Stimulated activated naive CD8-positive, alpha-beta T cell treated with anti-CD3 and anti-CD28 coated beads, Interleukin-15, amount 100 ng/mL, for 72 hours (primary cell): Measurements from ENCODE around the gene RAI14.
"Not testable (repeated sequence)": the region's sequence is repeated elsewhere in the genome, so short reads cannot be mapped to it uniquely, and the experiment has no call there.

ENCODE experiments used
- ATAC-seq: fragments of 150-1000 bp; cut with Tn5 transposase; 2 replicates; pipeline ENCODE4 v1.10.0; 2021; ENCODE audit warnings: mild to moderate bottlenecking, moderate library complexity
- DNase-seq, 2 donors: peaks; one replicate each; pipeline ENCODE4 v3.0.0; 2021 to 2022
- H3K27ac Mint-ChIP-seq, 2 donors: one replicate each; pipeline ENCODE4 v1.8.0; 2022; ENCODE audit warnings: mild to moderate bottlenecking in 2 of 2, mixed read lengths in 2 of 2, moderate library complexity in 2 of 2
- H3K27me3 Mint-ChIP-seq: one replicate; pipeline ENCODE4 v1.8.0; 2022; ENCODE audit warnings: mixed read lengths
- H3K4me1 Mint-ChIP-seq: one replicate; pipeline ENCODE4 v1.8.0; 2022; ENCODE audit warnings: mild to moderate bottlenecking, mixed read lengths
- H3K4me3 Mint-ChIP-seq, 2 donors: one replicate each; pipeline ENCODE4 v1.8.0; 2022; ENCODE audit warnings: mild to moderate bottlenecking in 2 of 2, mixed read lengths in 2 of 2, moderate library complexity in 1 of 2
- H3K9me3 Mint-ChIP-seq, 2 donors: one replicate each; pipeline ENCODE4 v1.8.0; 2022; ENCODE audit warnings: mixed read lengths in 2 of 2

RAI14 gene

GRCh38 chr5:34813509-34813908, 157.4 kb downstream of the RAI14 start:
- no peak for ATAC-seq
- DNase-seq = no peak
- Mint-ChIP-seq H3K4me1 (no peaks in the 10 kb centered on the region), H3K27me3 (no peaks in the 10 kb centered on the region), H3K9me3 (no peaks in the 10 kb centered on the region), H3K4me3 (no peak overlapping the region), H3K27ac (no peak overlapping the region)

DNA sequence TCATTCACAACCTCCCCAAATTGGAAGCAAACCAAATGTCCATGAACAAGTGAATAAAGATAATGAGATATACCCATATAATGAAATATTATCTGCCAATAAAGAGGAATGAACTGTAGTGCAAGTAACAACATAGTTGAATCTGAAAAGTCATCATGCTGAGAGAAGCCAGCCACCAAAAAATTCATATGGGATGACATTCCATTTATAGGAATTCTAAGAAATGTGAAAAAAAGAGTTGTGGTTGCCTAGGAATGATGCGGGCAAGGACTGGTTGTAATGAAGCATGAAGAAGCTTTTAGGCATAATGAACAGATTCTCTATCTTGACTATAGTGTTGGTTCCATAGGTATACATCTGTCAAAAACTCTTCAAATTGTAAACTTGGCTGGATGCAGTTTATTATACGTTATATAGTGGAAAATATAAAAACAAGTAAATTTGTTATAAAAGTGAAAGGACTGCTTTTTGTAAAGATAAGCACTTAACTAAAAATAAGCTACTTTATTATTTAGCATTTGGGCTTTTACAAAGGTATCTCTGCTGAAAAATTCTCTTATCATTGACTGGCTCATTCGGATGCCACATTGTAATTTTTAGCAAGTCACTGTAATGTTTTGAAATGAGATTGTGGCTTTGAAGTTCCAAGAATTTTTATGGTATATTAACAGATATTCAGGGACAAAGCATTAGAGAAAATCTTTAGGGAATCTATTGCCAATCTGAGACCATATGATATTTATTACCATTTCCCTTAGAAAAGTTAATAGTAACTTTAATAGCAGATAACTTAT, 161.6 kb downstream of the RAI14 start:
- no peak overlapping the region for H3K27ac Mint-ChIP-seq
- ATAC-seq (no peak), DNase-seq (no peak)
- H3K4me3 Mint-ChIP-seq = no peak overlapping the region
- H3K9me3 Mint-ChIP-seq = no peaks in the 10 kb centered on the region
- H3K4me1 Mint-ChIP-seq = no peaks in the 10 kb centered on the region
- no peaks in the 10 kb centered on the region for H3K27me3 Mint-ChIP-seq

DNA sequence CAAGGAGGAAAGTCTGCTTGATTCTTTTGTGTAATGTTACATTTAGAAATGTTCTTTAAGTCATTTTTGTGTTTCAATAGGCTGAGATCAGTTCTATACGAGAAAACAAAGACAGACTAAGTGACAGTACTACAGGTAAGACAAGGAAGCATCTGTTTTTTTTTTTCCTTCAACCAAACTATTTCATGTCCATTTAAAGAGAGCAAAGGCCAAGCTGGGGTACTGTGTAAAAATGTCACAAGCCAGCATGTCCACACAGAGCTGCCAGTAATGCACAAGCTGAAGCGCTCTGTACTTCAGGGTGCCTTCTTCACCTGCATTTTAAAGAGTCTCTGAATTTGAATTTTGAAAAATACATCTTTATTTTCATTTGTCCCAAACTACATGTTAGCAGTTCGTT, 162.6 kb downstream of the RAI14 start:
- no peak for DNase-seq
- Mint-ChIP-seq H3K27ac (no peak overlapping the region), H3K4me3 (no peak overlapping the region), H3K27me3 (no peaks in the 10 kb centered on the region), H3K4me1 (no peaks in the 10 kb centered on the region), H3K9me3 (no peaks in the 10 kb centered on the region)
- ATAC-seq = no peak

- ATAC-seq = no peak
- Mint-ChIP-seq H3K4me1 (no peaks in the 10 kb centered on the region), H3K4me3 (no peak overlapping the region), H3K27ac (no peak overlapping the region), H3K9me3 (no peaks in the 10 kb centered on the region), H3K27me3 (no peaks in the 10 kb centered on the region)
- no peak for DNase-seq
These were observed 164.5 kb downstream of the RAI14 start for GRCh38 chr5:34820593-34820992.

GRCh38 chr5:34822956-34823715, 167.0 kb downstream of the RAI14 start:
- Mint-ChIP-seq H3K9me3 (no peaks in the 10 kb centered on the region), H3K4me3 (no peak overlapping the region), H3K27me3 (no peaks in the 10 kb centered on the region), H3K27ac (no peak overlapping the region), H3K4me1 (no peaks in the 10 kb centered on the region)
- DNase-seq = no peak
- no peak for ATAC-seq

GRCh38 chr5:34826347-34826746, 170.2 kb downstream of the RAI14 start:
- no peaks in the 10 kb centered on the region for H3K4me1 Mint-ChIP-seq
- ATAC-seq (no peak), DNase-seq (no peak)
- no peaks in the 10 kb centered on the region for H3K9me3 Mint-ChIP-seq
- H3K4me3 Mint-ChIP-seq = no peak overlapping the region
- H3K27ac Mint-ChIP-seq = no peak overlapping the region
- no peaks in the 10 kb centered on the region for H3K27me3 Mint-ChIP-seq

DNA sequence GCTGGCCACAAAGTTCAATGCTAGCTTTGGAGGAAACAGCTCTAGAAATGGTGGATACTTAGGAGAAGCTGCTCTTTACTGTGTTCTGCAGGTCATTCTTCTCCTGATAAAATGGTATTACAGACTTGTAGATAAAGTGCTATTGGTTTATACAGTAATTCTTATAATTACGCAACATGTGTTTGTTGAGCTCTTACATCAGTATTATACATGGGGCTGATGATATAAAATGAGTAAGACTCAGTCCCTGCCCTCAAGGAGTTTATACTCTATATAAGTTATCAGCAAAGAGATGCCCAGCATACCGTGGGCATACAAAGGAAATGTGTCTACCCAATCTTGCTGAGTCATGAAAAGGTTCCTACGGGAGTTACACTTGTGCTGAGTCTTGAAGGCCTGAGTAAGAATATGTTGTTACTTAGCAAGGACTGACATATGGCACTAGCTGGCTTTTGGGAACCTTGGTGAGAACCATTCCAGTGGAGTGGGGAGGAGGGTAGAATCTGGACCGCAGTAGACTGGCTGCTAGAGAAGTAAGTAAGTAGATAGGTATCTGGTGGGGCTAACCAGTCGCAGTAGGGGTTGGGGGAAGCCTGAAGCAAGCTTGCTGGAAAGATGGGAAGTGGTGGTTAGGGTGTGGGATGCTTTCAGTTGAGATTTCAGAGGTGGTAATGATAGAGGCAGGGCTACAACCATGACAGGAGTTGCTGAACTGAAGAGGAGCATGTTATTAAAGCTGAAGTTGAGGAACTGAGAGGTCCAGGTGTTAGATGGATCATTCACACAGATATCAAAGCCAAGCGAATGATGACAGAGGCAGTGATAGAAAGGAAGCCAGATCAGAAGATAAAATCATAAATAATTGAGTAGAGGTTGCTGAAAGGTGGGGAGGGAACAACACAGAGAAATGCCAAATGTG, 171.7 kb downstream of the RAI14 start:
- H3K4me1 Mint-ChIP-seq = no peaks in the 10 kb centered on the region
- no peak for DNase-seq
- H3K4me3 Mint-ChIP-seq = no peak overlapping the region
- H3K9me3 Mint-ChIP-seq = no peaks in the 10 kb centered on the region
- H3K27ac Mint-ChIP-seq = no peak overlapping the region
- ATAC-seq = no peak
- no peaks in the 10 kb centered on the region for H3K27me3 Mint-ChIP-seq

- not testable (repeated sequence) for ATAC-seq, H3K27me3 Mint-ChIP-seq, H3K9me3 Mint-ChIP-seq
These were observed 174.7 kb downstream of the RAI14 start for GRCh38 chr5:34830827-34831226.

DNA sequence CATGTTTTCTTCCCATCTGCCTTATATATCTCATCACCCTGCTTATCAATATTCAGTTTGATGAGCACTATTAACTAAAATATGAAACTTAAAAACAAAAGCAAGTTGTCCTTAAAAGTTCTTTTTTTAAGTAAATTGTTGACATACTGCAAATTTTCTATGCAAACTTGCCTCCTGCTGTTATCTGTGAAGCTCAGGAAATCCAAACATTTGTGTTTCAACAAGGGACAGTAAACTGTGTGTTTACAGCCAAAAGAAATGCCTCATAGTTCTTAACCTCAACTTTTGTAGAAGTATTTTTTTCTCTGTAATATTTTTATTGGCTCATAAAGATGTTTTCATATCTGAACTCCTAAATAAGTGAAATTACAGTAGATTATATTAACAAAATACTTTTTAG, 175.2 kb downstream of the RAI14 start:
- Mint-ChIP-seq H3K27me3 (no peaks in the 10 kb centered on the region), H3K9me3 (no peaks in the 10 kb centered on the region), H3K4me1 (no peaks in the 10 kb centered on the region), H3K4me3 (no peak overlapping the region), H3K27ac (no peak overlapping the region)
- ATAC-seq = no peak
- DNase-seq = no peak

More at GRCh38 chr5:34830827-34831226, 174.7 kb downstream of the RAI14 start:
- H3K27ac Mint-ChIP-seq, DNase-seq, H3K4me3 Mint-ChIP-seq, H3K4me1 Mint-ChIP-seq: not testable (repeated sequence)

DNA sequence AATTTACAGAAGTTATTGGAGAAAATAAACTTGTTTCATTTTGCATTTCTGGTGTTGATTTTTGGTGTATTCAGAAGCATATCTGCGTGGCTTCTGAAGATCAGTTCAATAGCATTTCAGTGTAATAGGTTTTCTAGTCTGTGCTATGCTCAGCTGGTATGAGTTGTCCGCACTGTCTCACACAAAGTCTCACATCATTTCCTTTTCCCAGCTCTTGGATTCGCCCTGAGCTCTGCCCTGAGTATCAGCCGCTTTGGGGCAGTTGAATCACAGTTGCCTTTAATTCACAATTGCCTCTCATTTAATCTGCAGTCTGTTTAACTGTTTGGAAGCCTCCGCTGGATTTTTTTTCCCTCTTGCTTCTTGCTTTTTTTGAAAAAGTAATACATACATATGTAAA, 176.4 kb downstream of the RAI14 start:
- H3K4me3 Mint-ChIP-seq = no peak overlapping the region
- no peak for ATAC-seq
- no peak for DNase-seq
- no peak overlapping the region for H3K27ac Mint-ChIP-seq
- no peaks in the 10 kb centered on the region for H3K27me3 Mint-ChIP-seq
- H3K9me3 Mint-ChIP-seq = no peaks in the 10 kb centered on the region
- H3K4me1 Mint-ChIP-seq = no peaks in the 10 kb centered on the region

GRCh38 chr5:34833090-34833489, 177.0 kb downstream of the RAI14 start:
- Mint-ChIP-seq H3K4me1 (peaks cover 2% of the 10 kb centered on the region), H3K27ac (no peak overlapping the region), H3K27me3 (no peaks in the 10 kb centered on the region), H3K4me3 (no peak overlapping the region), H3K9me3 (no peaks in the 10 kb centered on the region)
- DNase-seq = no peak
- peak; percentile 43 for ATAC-seq

DNA sequence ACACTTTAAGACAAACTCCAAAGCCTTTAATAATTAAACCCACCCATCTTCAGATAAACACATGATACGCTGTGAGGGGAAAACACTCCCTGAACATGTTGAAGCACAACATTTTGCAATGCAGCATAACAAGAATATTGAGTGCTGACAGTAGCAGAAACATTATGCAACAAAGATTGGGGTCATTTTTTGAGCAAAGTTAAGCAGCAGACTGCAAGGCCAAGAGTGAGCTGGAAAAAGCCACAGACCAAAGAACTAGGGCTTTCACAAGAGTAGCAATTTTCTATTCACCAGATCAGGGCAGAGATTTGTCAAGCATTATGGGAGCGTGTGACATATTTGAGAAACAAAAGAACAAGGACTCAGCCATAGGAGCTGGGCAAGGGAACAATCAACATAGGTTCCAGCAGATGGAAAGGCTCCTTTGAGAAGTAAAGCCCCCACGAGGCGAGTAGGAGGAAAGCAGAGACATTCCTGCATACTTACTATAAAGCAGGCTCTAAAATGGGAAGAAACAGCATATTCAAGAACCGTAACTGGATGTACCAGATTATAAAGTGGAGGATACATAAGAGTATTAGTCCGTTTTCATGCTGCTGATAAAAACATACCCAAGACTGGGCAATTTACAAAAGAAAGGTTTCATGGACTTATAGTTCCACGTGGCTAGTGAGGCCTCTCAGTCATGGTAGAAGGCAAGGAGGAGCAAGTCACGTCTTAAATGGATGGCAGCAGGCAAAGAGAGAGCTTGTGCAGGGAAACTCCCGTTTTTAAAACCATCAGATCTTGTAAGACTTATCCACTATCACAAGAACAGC, 178.1 kb downstream of the RAI14 start:
- DNase-seq = no peak
- no peak overlapping the region for H3K4me3 Mint-ChIP-seq
- ATAC-seq = no peak
- no peak overlapping the region for H3K27ac Mint-ChIP-seq
- H3K27me3 Mint-ChIP-seq = no peaks in the 10 kb centered on the region
- no peaks in the 10 kb centered on the region for H3K9me3 Mint-ChIP-seq
- H3K4me1 Mint-ChIP-seq = peaks cover 13% of the 10 kb centered on the region

GRCh38 chr5:34834794-34835089, 178.6 kb downstream of the RAI14 start:
- Mint-ChIP-seq H3K4me1 (peaks cover 17% of the 10 kb centered on the region), H3K4me3 (no peak overlapping the region), H3K27me3 (no peaks in the 10 kb centered on the region), H3K9me3 (no peaks in the 10 kb centered on the region), H3K27ac (no peak overlapping the region)
- ATAC-seq (no peak), DNase-seq (no peak)

- Mint-ChIP-seq H3K4me1 (peaks cover 17% of the 10 kb centered on the region), H3K27ac (no peak overlapping the region)
- ATAC-seq = no peak
These were observed 179.5 kb downstream of the RAI14 start for GRCh38 chr5:34835664-34836063.

More at GRCh38 chr5:34835664-34836063, 179.5 kb downstream of the RAI14 start:
- no peak for DNase-seq
- Mint-ChIP-seq H3K4me3 (no peak overlapping the region), H3K27me3 (no peaks in the 10 kb centered on the region), H3K9me3 (no peaks in the 10 kb centered on the region)
